Caco-2 (cell line): ENCODE measurements around the gene LDB3. TPM values are rescaled to one million over a fixed set of nuclear protein-coding genes. Genes with fewer than 3 reads are reported as not detected.

Experiments used
- BruUV-seq: library from RNA; stranded (reverse); fragments of 400-500 nt; replicated peaks from 2 replicates; lab custom pipeline; 2021; lab: Mats Ljungman, UMichigan
- CTCF ChIA-PET: fragments of 300-600 bp; sonication (Branson Sonifier 250); formaldehyde crosslinking; loops from one replicate; lab custom pipeline; 2022; ENCODE audit warnings: antibody characterized with exemption; lab: Charles Lee
- POLR2A ChIA-PET: fragments of 300-600 bp; sonication (Branson Sonifier 250); formaldehyde crosslinking; loops from one replicate; lab custom pipeline; 2022; ENCODE audit warnings: antibody characterized with exemption; lab: Charles Lee
- DNase-seq, 2 experiments: peaks; one replicate each; pipeline versions ENCODE4 v3.0.0 to v3.0.0-alpha.2; 2020 to 2022
- H3K27me3 ChIP-seq: replicated peaks from 2 replicates; pipeline ENCODE4 v1.6.0; 2011; ENCODE audit warnings: low read length; ENCODE audit not compliant: control insufficient read depth, insufficient read depth
- H3K36me3 ChIP-seq: 2 replicates; pipeline ENCODE4 v1.5.1; 2011; ENCODE audit warnings: low read length; ENCODE audit not compliant: control insufficient read depth, insufficient read depth
- H3K4me1 ChIP-seq: fragments of 250-450 bp; sonication (Bioruptor Pico); 2 replicates; pipeline ENCODE4 v1.5.1; 2020; ENCODE audit warnings: mild to moderate bottlenecking
- H3K4me3 ChIP-seq: 2 replicates; pipeline ENCODE4 v1.5.1; 2011; ENCODE audit warnings: low read depth, mild to moderate bottlenecking, control low read depth, low read length
- H3K9me3 ChIP-seq: fragments of 250-450 bp; sonication (Bioruptor Pico); 2 replicates; pipeline ENCODE4 v1.5.1; 2020; ENCODE audit warnings: mild to moderate bottlenecking, moderate library complexity
- H3K27ac Mint-ChIP-seq: one replicate; pipeline ENCODE4 v1.8.0; 2022; ENCODE audit warnings: mixed read lengths; ENCODE audit not compliant: unreplicated experiment
- H3K27me3 Mint-ChIP-seq: one replicate; pipeline ENCODE4 v1.8.0; 2022; ENCODE audit warnings: mixed read lengths; ENCODE audit not compliant: insufficient read depth, unreplicated experiment
- H3K36me3 Mint-ChIP-seq: one replicate; pipeline ENCODE4 v1.8.0; 2022; ENCODE audit warnings: mild to moderate bottlenecking, mixed read lengths; ENCODE audit not compliant: insufficient read depth, unreplicated experiment
- H3K4me1 Mint-ChIP-seq: one replicate; pipeline ENCODE4 v1.8.0; 2022; ENCODE audit warnings: low read depth, mixed read lengths; ENCODE audit not compliant: unreplicated experiment
- H3K4me3 Mint-ChIP-seq: one replicate; pipeline ENCODE4 v1.8.0; 2022; ENCODE audit warnings: mild to moderate bottlenecking, moderate library complexity, mixed read lengths; ENCODE audit not compliant: unreplicated experiment
- H3K9me3 Mint-ChIP-seq: one replicate; pipeline ENCODE4 v1.8.0; 2022; ENCODE audit warnings: mixed read lengths; ENCODE audit not compliant: unreplicated experiment
- CTCF ChIP-seq, 2 experiments: fragments of 200-600 bp in 1 of 2; IDR thresholded peaks; 1 replicate in 1 of 2; 2 replicates in 1 of 2; pipeline versions ENCODE4 v1.5.1 to v1.8.0; 2011 to 2022; ENCODE audit warnings: antibody characterized with exemption in 1 of 2, control low read depth in 1 of 2, inconsistent platforms in 1 of 2, low read depth in 1 of 2, low read length in 1 of 2, mild to moderate bottlenecking in 1 of 2, moderate library complexity in 1 of 2; ENCODE audit not compliant: insufficient read depth in 1 of 2, severe bottlenecking in 1 of 2, unreplicated experiment in 1 of 2
- intact Hi-C: fragments of 100-400 bp; cut with micrococcal nuclease; formaldehyde crosslinking; loops from one replicate; pipeline ENCODE4 v1.10.0; 2022; ENCODE audit not compliant: unreplicated experiment
- total RNA-seq: library from RNA; stranded (reverse); gene quantifications from 2 replicates; pipeline ENCODE4 v1.2.3, GENCODE V29; 2022

The LDB3 gene
- total RNA-seq, 1 experiment from 2014 or later, result 0.09 TPM

DNA sequence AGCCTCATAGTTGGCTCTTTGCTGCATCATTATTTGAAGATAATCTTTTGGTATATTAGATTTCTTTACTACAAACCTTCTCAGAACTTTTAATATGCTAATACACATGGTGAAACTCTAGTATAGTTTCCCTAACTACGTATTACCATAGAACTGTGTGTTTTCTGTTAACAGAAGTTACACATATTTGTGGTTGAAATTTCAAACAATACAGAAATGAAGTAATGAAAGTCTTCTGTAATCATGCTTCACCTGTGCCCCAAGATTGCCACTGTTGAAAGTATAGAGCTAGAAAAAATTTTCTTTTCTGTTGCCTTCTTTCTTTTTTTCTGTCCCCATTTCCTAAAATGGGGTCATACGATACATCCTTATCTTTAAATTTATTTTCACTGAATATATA is 97.2 kb downstream of the LDB3 start:
- H3K9me3 Mint-ChIP-seq, result no peaks in the 10 kb centered on the region
- no peak for DNase-seq
- ChIA-PET CTCF (no interaction called here), POLR2A (no interaction called here)
- H3K4me1 Mint-ChIP-seq, result peaks cover 20% of the 10 kb centered on the region
- Histone ChIP-seq H3K36me3 (no peaks in the 10 kb centered on the region; the same call in 1 of the 2 replicates), H3K27me3 (no peaks in the 10 kb centered on the region), H3K9me3 (no peaks in the 10 kb centered on the region), H3K4me1 (no peaks in the 10 kb centered on the region), H3K4me3 (no peak overlapping the region)
- H3K4me3 Mint-ChIP-seq, result no peak overlapping the region
- H3K27ac Mint-ChIP-seq, result no peak overlapping the region
- TF ChIP-seq CTCF (IDR thresholded peaks at IDR 0.05; ENCODE audit: insufficient read depth in 1 of 2, low read depth in 1 of 2, low read length in 1 of 2, severe bottlenecking in 1 of 2, unreplicated experiment in 1 of 2), result no peak
- intact Hi-C loops, result no loop called here
- H3K36me3 Mint-ChIP-seq, result no peaks in the 10 kb centered on the region
- no peaks in the 10 kb centered on the region for H3K27me3 Mint-ChIP-seq
- BruUV-seq, result no TSS peak

DNA sequence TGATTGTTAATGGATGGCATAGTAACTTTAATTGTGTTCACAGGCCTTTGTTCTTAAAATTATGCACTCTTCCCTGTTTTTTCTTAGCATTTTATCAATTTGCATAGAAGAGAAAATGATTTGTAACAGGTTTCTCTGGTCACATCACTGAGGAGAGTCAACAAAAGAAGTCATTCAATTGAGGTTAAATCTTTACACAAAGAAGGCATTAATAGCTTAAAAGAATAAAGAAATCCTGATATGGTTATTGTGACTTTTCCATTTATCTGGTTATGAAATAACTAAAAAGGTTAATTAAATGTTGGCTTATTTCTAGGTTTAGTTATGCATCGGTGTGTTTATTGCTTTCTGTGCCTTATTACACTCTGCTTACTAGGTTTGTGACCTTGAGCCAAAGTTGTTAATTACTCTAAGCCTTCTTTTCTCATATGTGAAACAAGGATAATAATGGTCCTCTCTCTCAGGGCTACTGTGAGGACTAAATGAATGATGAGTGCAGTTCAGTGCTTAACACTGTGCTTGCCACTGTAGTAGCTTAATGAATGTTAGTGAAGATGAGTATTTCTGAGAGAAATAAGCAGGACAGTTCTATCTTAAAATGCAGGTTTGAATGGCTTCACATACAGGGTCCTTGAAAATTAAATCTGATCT is 100.2 kb downstream of the LDB3 start:
- BruUV-seq, result no TSS peak

DNA sequence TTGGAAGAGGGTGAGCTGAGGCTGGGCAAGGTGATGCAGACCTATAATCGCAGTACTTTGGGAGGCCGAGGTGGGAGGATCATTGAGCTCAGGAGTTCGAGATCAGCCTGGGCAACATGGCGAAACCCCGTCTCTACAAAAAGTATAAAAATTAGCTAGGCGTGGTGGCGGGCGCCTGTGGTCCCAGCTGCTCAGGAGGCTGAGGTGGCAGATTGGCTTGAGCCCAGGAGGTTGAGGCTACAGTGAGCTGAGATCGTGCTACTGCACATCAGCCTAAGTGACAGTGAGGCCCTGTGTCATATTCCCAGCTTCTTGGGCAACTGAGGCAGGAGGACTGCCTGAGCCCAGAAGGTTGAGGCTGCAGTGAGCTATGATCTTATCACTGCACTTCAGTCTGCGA is 101.7 kb downstream of the LDB3 start:
- no peak overlapping the region for H3K27ac Mint-ChIP-seq

More for the DNA sequence above, 100.2 kb downstream of the LDB3 start:
- Mint-ChIP-seq H3K4me3 (no peak overlapping the region), H3K36me3 (no peaks in the 10 kb centered on the region), H3K27me3 (no peaks in the 10 kb centered on the region), H3K4me1 (peaks cover 11% of the 10 kb centered on the region), H3K27ac (no peak overlapping the region), H3K9me3 (no peaks in the 10 kb centered on the region)
- H3K4me3 ChIP-seq, result no peak overlapping the region
- H3K9me3 ChIP-seq, result no peaks in the 10 kb centered on the region
- H3K36me3 ChIP-seq, result no peaks in the 10 kb centered on the region
- ChIA-PET POLR2A (no interaction called here), CTCF (no interaction called here)
- no peak for TF ChIP-seq CTCF (IDR thresholded peaks at IDR 0.05; ENCODE audit: insufficient read depth in 1 of 2, low read depth in 1 of 2, low read length in 1 of 2, severe bottlenecking in 1 of 2, unreplicated experiment in 1 of 2)
- no peaks in the 10 kb centered on the region for H3K4me1 ChIP-seq
- DNase-seq, result no peak
- intact Hi-C loops, result no loop called here
- no peaks in the 10 kb centered on the region for H3K27me3 ChIP-seq

More for the DNA sequence above, 101.7 kb downstream of the LDB3 start:
- intact Hi-C loops, result no loop called here
- ChIA-PET CTCF (no interaction called here), POLR2A (no interaction called here)
- no peak overlapping the region for H3K4me3 Mint-ChIP-seq
- peaks cover 11% of the 10 kb centered on the region for H3K4me1 Mint-ChIP-seq
- Histone ChIP-seq H3K36me3 (no peaks in the 10 kb centered on the region), H3K9me3 (no peaks in the 10 kb centered on the region), H3K27me3 (no peaks in the 10 kb centered on the region), H3K4me3 (no peak overlapping the region), H3K4me1 (peaks cover 1% of the 10 kb centered on the region; the same call in 1 of the 2 replicates)
- TF ChIP-seq CTCF (IDR thresholded peaks at IDR 0.05; ENCODE audit: insufficient read depth in 1 of 2, low read depth in 1 of 2, low read length in 1 of 2, severe bottlenecking in 1 of 2, unreplicated experiment in 1 of 2), result no peak
- DNase-seq, result no peak
- no peaks in the 10 kb centered on the region for H3K9me3 Mint-ChIP-seq
- no peaks in the 10 kb centered on the region for H3K36me3 Mint-ChIP-seq
- no TSS peak for BruUV-seq
- no peaks in the 10 kb centered on the region for H3K27me3 Mint-ChIP-seq
